PC-3 (cell line): Measurements from ENCODE around the gene RHEX. TPM values are rescaled to one million over a fixed set of nuclear protein-coding genes. Genes with fewer than 3 reads are reported as not detected.
A peak's percentile ranks its signal among the peaks of the same experiment; 100 is the strongest.
"Not testable (repeated sequence)": the region's sequence is repeated elsewhere in the genome, so short reads cannot be mapped to it uniquely, and the experiment has no call there.

Experiments used
- ATAC-seq: fragments of 200-7000 bp; cut with Tn5 transposase; 2 replicates; pipeline ENCODE4 v1.9.1; 2020; ENCODE audit warnings: mild to moderate bottlenecking, moderate library complexity
- BruUV-seq: library from RNA; stranded (reverse); fragments of 400-500 nt; replicated peaks from 2 replicates; lab custom pipeline; 2021; lab: Mats Ljungman, UMichigan
- CTCF ChIA-PET: fragments of 300-600 bp; sonication (Branson Sonifier 250); formaldehyde crosslinking; loops from one replicate; lab custom pipeline; 2022; ENCODE audit warnings: antibody characterized with exemption; lab: Charles Lee
- POLR2A ChIA-PET: fragments of 300-600 bp; sonication (Branson Sonifier 250); formaldehyde crosslinking; loops from one replicate; lab custom pipeline; 2022; ENCODE audit warnings: antibody characterized with exemption; ENCODE audit not compliant: unreplicated experiment; lab: Charles Lee
- DNase-seq: peaks from one replicate; pipeline ENCODE4 v3.0.0-alpha.2; 2015
- H2AFZ ChIP-seq: fragments of 300-600 bp; sonication (generic); 2 replicates; pipeline ENCODE4 v1.6.0; 2016; ENCODE audit warnings: antibody characterized with exemption, low read length
- H3F3A ChIP-seq: fragments of 300-600 bp; sonication (generic); one replicate; pipeline ENCODE4 v1.6.0; 2017; ENCODE audit warnings: antibody characterized with exemption, low read length, control low read depth, mild to moderate bottlenecking; ENCODE audit not compliant: unreplicated experiment
- H3K27ac ChIP-seq: fragments of 300-600 bp; sonication (generic); 2 replicates; pipeline ENCODE4 v1.5.1; 2016; ENCODE audit warnings: mild to moderate bottlenecking, low read length
- H3K27me3 ChIP-seq: fragments of 300-600 bp; sonication (generic); 2 replicates; pipeline ENCODE4 v1.6.1; 2016; ENCODE audit warnings: low read length, mixed read lengths
- H3K36me3 ChIP-seq: fragments of 300-600 bp; sonication (generic); 2 replicates; pipeline ENCODE4 v1.6.1; 2016; ENCODE audit warnings: low read depth, mixed run types, low read length, mixed read lengths
- H3K4me1 ChIP-seq: fragments of 300-600 bp; sonication (generic); 2 replicates; pipeline ENCODE4 v1.5.1; 2016; ENCODE audit warnings: low read length; ENCODE audit not compliant: insufficient read depth
- H3K4me2 ChIP-seq: fragments of 300-600 bp; sonication (generic); 2 replicates; pipeline ENCODE4 v1.6.0; 2016; ENCODE audit warnings: low read length
- H3K4me3 ChIP-seq: fragments of 300-600 bp; sonication (generic); 2 replicates; pipeline ENCODE4 v1.5.1; 2016; ENCODE audit warnings: mild to moderate bottlenecking, low read length, mixed read lengths
- H3K79me2 ChIP-seq: fragments of 300-600 bp; sonication (generic); 2 replicates; pipeline ENCODE4 v1.6.1; 2017; ENCODE audit warnings: low read length, mixed read lengths
- H3K9ac ChIP-seq: fragments of 300-600 bp; sonication (generic); 2 replicates; pipeline ENCODE4 v1.6.0; 2016; ENCODE audit warnings: mild to moderate bottlenecking, low read length
- H3K9me2 ChIP-seq: fragments of 300-600 bp; sonication (generic); replicated peaks from 2 replicates; pipeline ENCODE4 v1.6.1; 2016; ENCODE audit warnings: mixed run types, low read length, mixed read lengths
- H3K9me3 ChIP-seq: fragments of 300-600 bp; sonication (generic); 2 replicates; pipeline ENCODE4 v1.6.1; 2016; ENCODE audit warnings: low read length, mixed read lengths
- H4K20me1 ChIP-seq: fragments of 300-600 bp; sonication (generic); 2 replicates; pipeline ENCODE4 v1.6.1; 2016; ENCODE audit warnings: low read length, mixed read lengths
- EZH2 ChIP-seq: fragments of 300-600 bp; sonication (generic); IDR thresholded peaks from one replicate; pipeline ENCODE4 v1.6.1; 2017; ENCODE audit warnings: antibody characterized with exemption, mild to moderate bottlenecking, low read length; ENCODE audit not compliant: unreplicated experiment
- EZH2phosphoT487 ChIP-seq: fragments of 300-600 bp; sonication (generic); IDR thresholded peaks from 2 replicates; pipeline ENCODE4 v1.6.1; 2018; ENCODE audit warnings: mild to moderate bottlenecking, antibody characterized with exemption, low read length, borderline replicate concordance
- intact Hi-C: fragments of 100-400 bp; cut with micrococcal nuclease; formaldehyde crosslinking; loops from 2 replicates; pipeline ENCODE4 v1.9.0; 2023
- total RNA-seq: library from RNA; depleted of rRNA; stranded (reverse); fragments of >200 nt; gene quantifications from 2 replicates; pipeline ENCODE4 v1.2.3, GENCODE V29; 2014
- TF ChIP-seq, protein P1 (sequence below): fragments of 300-600 bp; sonication (generic); conservative IDR thresholded peaks from 2 replicates; pipeline ENCODE4 v1.5.1; 2017; ENCODE audit warnings: antibody characterized with exemption, low read depth, mild to moderate bottlenecking, low read length

RHEX gene
- total RNA-seq, 1 experiment from 2014 or later = not detected

DNA sequence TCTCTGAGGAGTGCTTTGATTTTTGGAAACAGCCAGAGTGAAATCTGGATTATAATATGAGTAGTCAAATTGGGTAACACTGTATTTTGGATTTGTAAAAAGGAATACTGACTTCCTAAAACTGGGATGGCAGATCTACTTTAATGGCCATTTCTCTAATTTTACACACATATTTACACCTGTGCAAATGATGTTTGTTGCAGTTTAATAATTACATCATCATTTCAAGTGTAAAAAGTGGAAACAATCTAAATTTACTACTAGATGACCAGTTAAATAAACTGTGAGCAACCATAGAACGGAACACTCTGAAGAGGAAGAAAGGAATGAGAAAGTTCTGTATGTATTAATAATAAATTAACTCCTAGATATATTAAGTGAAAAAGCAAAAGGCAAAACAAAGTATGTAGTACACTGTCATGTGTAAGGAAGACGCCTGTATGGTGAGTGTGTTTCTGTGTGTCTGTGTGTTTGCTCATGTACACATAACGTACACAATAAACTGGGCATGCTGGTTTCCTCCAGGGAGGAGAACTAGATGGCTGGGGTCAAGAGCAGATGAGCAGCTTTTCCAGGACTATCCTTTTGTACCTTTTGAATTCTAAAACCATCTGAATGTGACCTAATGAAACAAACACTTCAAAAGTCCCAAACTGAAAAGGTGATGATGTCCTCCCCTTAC, 2.9 kb upstream of the RHEX start:
- no peak for TF ChIP-seq EZH2phosphoT487
- TF ChIP-seq EZH2 = no peak
- TF ChIP-seq, protein P1, sequence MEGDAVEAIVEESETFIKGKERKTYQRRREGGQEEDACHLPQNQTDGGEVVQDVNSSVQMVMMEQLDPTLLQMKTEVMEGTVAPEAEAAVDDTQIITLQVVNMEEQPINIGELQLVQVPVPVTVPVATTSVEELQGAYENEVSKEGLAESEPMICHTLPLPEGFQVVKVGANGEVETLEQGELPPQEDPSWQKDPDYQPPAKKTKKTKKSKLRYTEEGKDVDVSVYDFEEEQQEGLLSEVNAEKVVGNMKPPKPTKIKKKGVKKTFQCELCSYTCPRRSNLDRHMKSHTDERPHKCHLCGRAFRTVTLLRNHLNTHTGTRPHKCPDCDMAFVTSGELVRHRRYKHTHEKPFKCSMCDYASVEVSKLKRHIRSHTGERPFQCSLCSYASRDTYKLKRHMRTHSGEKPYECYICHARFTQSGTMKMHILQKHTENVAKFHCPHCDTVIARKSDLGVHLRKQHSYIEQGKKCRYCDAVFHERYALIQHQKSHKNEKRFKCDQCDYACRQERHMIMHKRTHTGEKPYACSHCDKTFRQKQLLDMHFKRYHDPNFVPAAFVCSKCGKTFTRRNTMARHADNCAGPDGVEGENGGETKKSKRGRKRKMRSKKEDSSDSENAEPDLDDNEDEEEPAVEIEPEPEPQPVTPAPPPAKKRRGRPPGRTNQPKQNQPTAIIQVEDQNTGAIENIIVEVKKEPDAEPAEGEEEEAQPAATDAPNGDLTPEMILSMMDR = no peak
- DNase-seq (peak; percentile 14), ATAC-seq (no peak)
- Histone ChIP-seq H3K4me2 (no peak overlapping the region), H4K20me1 (no peaks in the 10 kb centered on the region), H3K9ac (no peak overlapping the region), H2AFZ (no peak overlapping the region), H3K36me3 (no peaks in the 10 kb centered on the region), H3K4me1 (no peaks in the 10 kb centered on the region), H3K9me2 (no peaks in the 10 kb centered on the region), H3K9me3 (no peaks in the 10 kb centered on the region), H3K27ac (no peak overlapping the region), H3K27me3 (peaks cover 32% of the 10 kb centered on the region), H3K4me3 (no peak overlapping the region), H3K79me2 (no peaks in the 10 kb centered on the region), H3F3A (no peaks in the 10 kb centered on the region)
- ChIA-PET POLR2A (no interaction called here), CTCF (no interaction called here)
- intact Hi-C loops = no loop called here
- no TSS peak for BruUV-seq

DNA sequence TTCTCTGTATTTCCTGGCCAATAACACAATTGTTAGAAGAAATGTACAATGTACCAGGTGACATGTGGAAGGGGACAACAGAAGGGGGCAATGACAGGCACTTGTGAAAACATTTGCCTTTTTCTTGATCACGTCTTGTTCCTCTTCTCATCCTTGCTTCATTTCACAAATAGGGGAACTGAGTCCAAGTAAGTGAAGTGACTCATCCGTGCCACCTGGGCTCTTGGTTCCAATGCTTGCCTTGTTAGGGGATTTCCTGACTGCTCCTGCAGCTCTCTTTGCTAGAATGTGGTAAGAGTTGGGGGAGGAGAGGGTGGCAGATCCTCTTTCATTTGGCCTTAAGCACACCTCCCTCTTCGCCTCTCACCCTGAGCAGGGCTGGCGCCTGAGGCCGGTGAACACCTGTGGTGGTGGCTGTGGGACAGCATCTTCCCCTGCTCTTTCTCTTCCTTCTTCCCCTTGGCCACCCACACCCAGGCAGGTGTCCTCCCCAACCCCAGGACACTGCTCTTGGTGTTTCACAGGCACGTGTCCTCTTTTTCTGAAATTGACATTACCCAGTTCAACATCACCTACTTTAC, 2.2 kb upstream of the RHEX start:
- Histone ChIP-seq H3K27me3 (peaks cover 34% of the 10 kb centered on the region), H3K9ac (no peak overlapping the region), H3K9me2 (no peaks in the 10 kb centered on the region), H3F3A (no peaks in the 10 kb centered on the region), H3K9me3 (no peaks in the 10 kb centered on the region), H3K4me1 (no peaks in the 10 kb centered on the region), H3K27ac (no peak overlapping the region), H3K36me3 (no peaks in the 10 kb centered on the region), H3K79me2 (no peaks in the 10 kb centered on the region), H4K20me1 (no peaks in the 10 kb centered on the region), H3K4me2 (no peak overlapping the region), H3K4me3 (no peak overlapping the region), H2AFZ (no peak overlapping the region)
- POLR2A ChIA-PET = no interaction called here
- ATAC-seq (no peak), DNase-seq (peak; percentile 13)
- CTCF ChIA-PET = no interaction called here
- BruUV-seq = no TSS peak
- intact Hi-C loops = no loop called here
- TF ChIP-seq, protein P1 = no peak
- TF ChIP-seq EZH2phosphoT487 (no peak), EZH2 (no peak)

DNA sequence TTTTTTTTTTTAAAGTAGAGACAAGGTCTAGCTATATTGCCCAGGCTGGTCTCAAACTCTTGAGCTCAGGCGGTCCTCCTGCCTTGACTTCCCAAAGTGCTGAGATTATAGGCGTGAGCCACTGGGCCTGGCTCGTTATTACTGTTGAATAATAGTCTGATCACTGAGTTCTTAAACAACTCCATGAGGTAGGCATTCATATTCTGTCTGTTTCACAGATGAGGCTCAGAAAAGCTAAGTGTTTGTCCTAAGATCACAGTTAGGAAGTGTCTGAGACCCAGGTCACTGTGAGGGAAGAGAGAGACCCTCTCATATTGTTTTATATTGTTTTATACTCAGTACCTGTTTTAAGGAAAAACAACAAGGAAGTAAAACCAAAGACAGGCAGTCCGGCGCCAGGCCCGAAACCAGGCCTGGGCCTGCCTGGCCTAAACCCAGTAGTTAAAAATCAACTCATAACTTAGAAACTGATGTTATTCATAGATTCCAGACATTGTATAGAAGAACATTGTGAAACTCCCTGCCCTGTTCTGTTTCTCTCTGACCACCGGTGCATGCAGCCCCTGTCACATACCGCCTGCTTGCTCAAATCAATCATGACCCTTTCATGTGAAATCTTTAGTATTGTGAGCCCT, 625 bp upstream of the RHEX start:
- H3F3A ChIP-seq, H3K9ac ChIP-seq, DNase-seq, intact Hi-C loops, H3K4me1 ChIP-seq, CTCF ChIA-PET, H2AFZ ChIP-seq, H3K36me3 ChIP-seq, H4K20me1 ChIP-seq, BruUV-seq, H3K4me3 ChIP-seq, H3K27ac ChIP-seq, H3K9me3 ChIP-seq, POLR2A ChIA-PET, H3K9me2 ChIP-seq, ATAC-seq, H3K79me2 ChIP-seq, H3K4me2 ChIP-seq: not testable (repeated sequence)
- peaks cover 33% of the 10 kb centered on the region for H3K27me3 ChIP-seq

DNA sequence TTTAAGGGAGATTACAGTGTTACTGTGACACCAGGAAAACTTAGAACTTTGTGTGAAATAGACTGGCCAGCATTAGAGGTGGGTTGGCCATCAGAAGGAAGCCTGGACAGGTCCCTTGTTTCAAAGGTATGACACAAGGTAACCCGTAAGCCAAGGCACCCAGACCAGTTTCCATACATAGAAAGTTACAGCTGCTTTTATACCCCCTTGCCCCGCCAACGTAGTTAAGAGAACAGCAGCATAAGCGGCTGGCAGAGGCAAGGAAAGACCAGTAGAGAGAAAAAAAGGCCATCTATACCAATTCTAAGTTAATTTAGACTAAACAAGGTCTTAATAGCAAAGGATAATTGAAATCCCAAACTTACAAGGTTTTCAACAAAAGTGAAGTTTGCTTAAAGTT, 643 bp downstream of the RHEX start:
- not testable (repeated sequence) for H3K9me2 ChIP-seq

More for the DNA sequence above, 643 bp downstream of the RHEX start:
- H3K36me3 ChIP-seq, DNase-seq, H2AFZ ChIP-seq, H3F3A ChIP-seq, H3K27ac ChIP-seq, H3K9me3 ChIP-seq, H3K79me2 ChIP-seq, H3K4me3 ChIP-seq, POLR2A ChIA-PET, H3K4me1 ChIP-seq, H3K4me2 ChIP-seq, CTCF ChIA-PET, H4K20me1 ChIP-seq, BruUV-seq, H3K9ac ChIP-seq, ATAC-seq, intact Hi-C loops: not testable (repeated sequence)
- peaks cover 24% of the 10 kb centered on the region for H3K27me3 ChIP-seq
